Liver (tissue), 3 donors: Measurements from ENCODE around the gene DDAH2.

Source experiments
- ATF3 ChIP-seq: IDR thresholded peaks from 2 replicates; pipeline ENCODE4 v1.6.1; 2016; ENCODE audit warnings: antibody characterized with exemption
- CTCF ChIP-seq: fragments of 150-350 bp; IDR thresholded peaks from 2 replicates; pipeline ENCODE4 v1.5.1; 2017; ENCODE audit warnings: improper control_type of control experiment, low read depth, low read length; ENCODE audit not compliant: missing input control
- EGR1 ChIP-seq, 2 donors: IDR thresholded peaks; 2 replicates each; pipeline ENCODE4 v1.6.1; 2016 to 2018; ENCODE audit warnings: antibody characterized with exemption in 2 of 2, low read depth in 2 of 2
- GABPA ChIP-seq, 2 donors: IDR thresholded peaks in 1 of 2; conservative IDR thresholded peaks in 1 of 2; 2 replicates each; pipeline ENCODE4 v1.6.1; 2016; ENCODE audit warnings: antibody characterized with exemption in 2 of 2, mild to moderate bottlenecking in 1 of 2, moderate library complexity in 1 of 2
- JUND ChIP-seq, 2 donors: IDR thresholded peaks; 2 replicates each; pipeline ENCODE4 v1.6.1; 2016; ENCODE audit warnings: antibody characterized with exemption in 2 of 2
- MAX ChIP-seq: IDR thresholded peaks from 2 replicates; pipeline ENCODE4 v1.6.1; 2016; ENCODE audit warnings: antibody characterized with exemption
- RAD21 ChIP-seq, 2 donors: IDR thresholded peaks; 2 replicates each; pipeline ENCODE4 v1.6.1; 2016; ENCODE audit warnings: antibody characterized with exemption in 2 of 2, mild to moderate bottlenecking in 2 of 2
- REST ChIP-seq: IDR thresholded peaks from 2 replicates; pipeline ENCODE4 v1.6.1; 2016; ENCODE audit warnings: antibody characterized with exemption, mild to moderate bottlenecking
- RXRA ChIP-seq, 2 donors: IDR thresholded peaks; 2 replicates each; pipeline ENCODE4 v1.6.1; 2017 to 2018; ENCODE audit warnings: antibody characterized with exemption in 2 of 2, mild to moderate bottlenecking in 1 of 2
- SP1 ChIP-seq: IDR thresholded peaks from 2 replicates; pipeline ENCODE4 v1.6.1; 2018; ENCODE audit warnings: antibody characterized with exemption, mild to moderate bottlenecking
- TAF1 ChIP-seq: conservative IDR thresholded peaks from 2 replicates; pipeline ENCODE4 v1.6.1; 2016; ENCODE audit warnings: antibody characterized with exemption, mild to moderate bottlenecking
- YY1 ChIP-seq: IDR thresholded peaks from 2 replicates; pipeline ENCODE4 v1.6.1; 2016; ENCODE audit warnings: antibody characterized with exemption, mild to moderate bottlenecking
- ZBTB33 ChIP-seq: IDR thresholded peaks from 2 replicates; pipeline ENCODE4 v1.6.1; 2016; ENCODE audit warnings: antibody characterized with exemption
- donor health status: healthy.
- donor health status: healthy.

- TF ChIP-seq TAF1 (no peak), REST (no peak), CTCF (no peak), ATF3 (no peak), JUND (IDR thresholded peaks at IDR 0.05) (no peak), EGR1 (IDR thresholded peaks at IDR 0.05; ENCODE audit: low read depth in 2 of 2) (no peak), RXRA (IDR thresholded peaks at IDR 0.05) (no peak), YY1 (no peak), GABPA (IDR thresholded peaks at IDR 0.05 in 1 of 2, conservative IDR thresholded peaks at IDR 0.05 in 1 of 2) (no peak), SP1 (no peak), RAD21 (IDR thresholded peaks at IDR 0.05) (no peak), ZBTB33 (no peak), MAX (no peak)
Measured at GRCh38 chr6:31708224-31708623, 20.9 kb downstream of the DDAH2 start.
